BLaER1 treated with 17β-estradiol and CSF1 and Interleukin-3, amounts not matched to agents 10 nM and 100 nM (cell line): ENCODE results near the gene PDE6D.

ENCODE experiments used
- H3K27ac ChIP-seq, 11 experiments: shearing (Covaris generic); formaldehyde crosslinking; 2 replicates each; pipeline ENCODE4 v1.8.1; 2022
- H3K27me3 ChIP-seq, 11 experiments: shearing (Covaris generic); formaldehyde crosslinking; 2 replicates each; pipeline ENCODE4 v1.8.1; 2022
- H3K36me3 ChIP-seq, 11 experiments: shearing (Covaris generic); formaldehyde crosslinking; 2 replicates each; pipeline ENCODE4 v1.8.1; 2022
- H3K4me1 ChIP-seq, 10 experiments: shearing (Covaris generic); formaldehyde crosslinking; 2 replicates each; pipeline ENCODE4 v1.8.1; 2022
- H3K4me2 ChIP-seq, 11 experiments: shearing (Covaris generic); formaldehyde crosslinking; 2 replicates each; pipeline ENCODE4 v1.8.1; 2022
- H3K4me3 ChIP-seq, 10 experiments: shearing (Covaris generic); formaldehyde crosslinking; 2 replicates each; pipeline ENCODE4 v1.8.1; 2022
- H3K9ac ChIP-seq, 11 experiments: shearing (Covaris generic); formaldehyde crosslinking; 2 replicates each; pipeline ENCODE4 v1.8.1; 2022
- H3K9me3 ChIP-seq, 11 experiments: shearing (Covaris generic); formaldehyde crosslinking; replicated peaks in 1 of 11; 2 replicates each; pipeline ENCODE4 v1.8.1; 2022
- H4K20me1 ChIP-seq, 11 experiments: shearing (Covaris generic); formaldehyde crosslinking; 2 replicates each; pipeline ENCODE4 v1.8.1; 2022
- Cebpa-rat ChIP-seq, 11 experiments: shearing (Covaris generic); IDR thresholded peaks; 2 replicates each; pipeline ENCODE4 v1.8.1; 2022

The PDE6D gene

DNA sequence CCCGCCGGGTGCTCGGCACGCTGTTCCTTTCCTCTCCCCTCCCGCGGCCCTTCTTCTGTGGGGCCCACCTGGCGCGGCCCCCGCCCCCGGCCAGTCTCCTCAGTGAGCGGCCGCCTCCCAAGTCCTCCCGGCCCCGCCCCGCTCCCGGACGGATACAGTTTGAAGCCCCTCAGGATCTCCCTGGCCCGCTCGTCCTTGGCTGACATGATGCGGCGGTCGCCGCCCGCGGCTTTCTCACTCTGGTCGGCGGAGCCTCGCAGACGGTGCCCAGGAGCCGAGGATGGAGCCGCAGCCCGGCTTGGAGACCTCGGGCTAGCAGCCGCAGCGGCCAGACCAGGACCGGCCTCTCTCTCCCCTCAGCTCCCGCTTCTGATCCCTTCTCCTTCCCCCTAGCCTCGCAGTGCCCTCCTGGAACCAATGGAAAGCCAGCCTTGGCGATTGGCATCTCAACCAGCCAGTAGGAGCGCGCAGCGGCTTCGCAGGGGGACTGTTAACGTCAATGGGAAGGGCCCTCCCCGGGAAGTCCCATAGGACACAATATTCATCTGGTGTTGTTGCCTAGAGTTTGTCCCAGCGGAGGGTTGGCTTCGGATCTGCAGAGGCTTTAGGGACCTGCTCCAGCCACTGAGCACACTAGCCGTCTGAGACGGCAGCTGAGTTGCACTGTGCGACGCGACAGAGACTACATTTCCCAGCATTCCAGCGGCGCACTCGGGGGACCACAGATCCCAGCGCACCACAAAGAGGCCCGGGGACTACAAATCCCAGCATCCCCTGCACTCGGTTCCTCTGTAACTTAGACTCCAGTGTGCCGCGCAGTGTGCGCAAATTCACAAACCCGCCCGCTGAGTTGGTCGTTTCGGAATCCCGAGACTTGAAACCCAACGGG is at the start of gene PDE6D:
Gene PDE6D, minus strand, starts transcription at position 374 of the 889 bp plus-strand sequence. Its CDS starts 168 bp downstream, at position 206.
- Histone ChIP-seq H4K20me1 (peaks cover 5 to 40% (median 21%) of the 10 kb centered on the region in 11 experiments; a peak in 18 of 22 replicates), H3K9me3 (no peaks in the 10 kb centered on the region), H3K9ac (peak within 1 kb of the TSS; percentile 83 to 88 (median 86)), H3K4me3 (peak within 1 kb of the TSS; percentile 86 to 93 (median 90)), H3K4me2 (peak within 1 kb of the TSS; percentile 80 to 100 (median 97)), H3K36me3 (peaks cover 0 to 19% (median 6%) of the 10 kb centered on the region in 11 experiments; a peak in 8 of 22 replicates), H3K27ac (peak within 1 kb of the TSS; percentile 44 to 82 (median 75); a peak in 21 of 22 replicates), H3K4me1 (peaks cover 44 to 58% (median 52%) of the 10 kb centered on the region in 10 experiments), H3K27me3 (no peaks in the 10 kb centered on the region)
- no peak for TF ChIP-seq Cebpa-rat (IDR thresholded peaks at IDR 0.05)

DNA sequence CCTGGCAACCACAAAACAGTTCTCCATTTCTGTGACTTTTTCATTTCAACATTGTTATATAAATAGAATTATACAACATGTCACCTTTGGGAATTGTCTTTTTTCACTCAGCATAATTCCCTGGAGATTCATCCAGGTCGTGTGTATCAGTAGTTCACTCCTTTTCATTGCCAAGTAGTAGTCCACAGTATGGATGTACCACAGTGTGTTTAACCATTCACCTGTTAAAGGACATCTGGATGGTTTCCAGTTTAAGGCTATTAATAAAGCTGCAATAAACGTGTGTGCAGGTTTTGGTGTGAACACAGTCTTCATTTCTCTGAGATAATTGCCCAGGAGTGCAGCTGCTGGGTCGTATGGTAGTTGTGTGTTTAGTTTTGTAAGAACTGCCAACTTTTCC is 40.8 kb upstream of the PDE6D start:
- Histone ChIP-seq H4K20me1 (no peaks in the 10 kb centered on the region), H3K27me3 (no peaks in the 10 kb centered on the region), H3K9ac (no peak overlapping the region), H3K27ac (no peak overlapping the region), H3K4me2 (no peak overlapping the region), H3K9me3 (peaks cover 13 to 23% (median 20%) of the 10 kb centered on the region in 11 experiments), H3K4me3 (no peak overlapping the region), H3K36me3 (0 out of 22 replicates have a peak, but pooled peaks cover 0 to under 1% (median 0%) of the 10 kb centered on the region in 11 experiments), H3K4me1 (no peaks in the 10 kb centered on the region)
- no peak for TF ChIP-seq Cebpa-rat (IDR thresholded peaks at IDR 0.05)

DNA sequence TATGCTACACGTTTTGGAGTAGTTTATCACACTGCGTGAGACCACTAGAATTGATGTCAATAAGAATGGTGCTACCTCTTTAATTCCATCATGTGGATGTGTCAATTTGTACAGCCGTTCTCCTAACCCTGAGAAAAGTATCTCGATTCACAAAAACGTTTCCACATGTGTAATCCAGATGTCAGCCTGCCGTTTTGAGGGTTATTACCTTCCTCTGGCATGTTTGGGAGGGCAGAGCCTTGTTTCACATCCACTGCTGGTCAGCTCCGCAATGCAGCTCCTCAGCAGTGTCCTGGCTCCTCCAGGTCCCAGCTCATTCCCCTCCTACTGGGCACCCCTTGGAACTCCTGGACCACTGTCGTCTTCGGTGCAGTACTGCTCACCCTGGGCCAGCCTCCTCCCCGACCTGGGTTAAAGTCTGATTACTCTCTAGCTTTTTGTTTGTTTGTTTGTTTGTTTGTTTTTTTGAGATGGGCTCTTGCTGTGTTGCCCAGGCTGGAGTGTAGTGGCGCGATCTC is 39.8 kb upstream of the PDE6D start:
- no peak overlapping the region for H3K4me2 ChIP-seq
- no peak overlapping the region for H3K9ac ChIP-seq
- no peaks in the 10 kb centered on the region for H3K4me1 ChIP-seq
- no peak overlapping the region for H3K4me3 ChIP-seq
- peaks cover 0 to 11% (median 0%) of the 10 kb centered on the region in 11 experiments; a peak in 5 of 22 replicates for H3K36me3 ChIP-seq
- TF ChIP-seq Cebpa-rat (IDR thresholded peaks at IDR 0.05): no peak
- H3K27ac ChIP-seq: no peak overlapping the region
- no peaks in the 10 kb centered on the region for H3K27me3 ChIP-seq
- no peaks in the 10 kb centered on the region for H4K20me1 ChIP-seq
- H3K9me3 ChIP-seq: peaks cover 16 to 30% (median 22%) of the 10 kb centered on the region in 11 experiments

DNA sequence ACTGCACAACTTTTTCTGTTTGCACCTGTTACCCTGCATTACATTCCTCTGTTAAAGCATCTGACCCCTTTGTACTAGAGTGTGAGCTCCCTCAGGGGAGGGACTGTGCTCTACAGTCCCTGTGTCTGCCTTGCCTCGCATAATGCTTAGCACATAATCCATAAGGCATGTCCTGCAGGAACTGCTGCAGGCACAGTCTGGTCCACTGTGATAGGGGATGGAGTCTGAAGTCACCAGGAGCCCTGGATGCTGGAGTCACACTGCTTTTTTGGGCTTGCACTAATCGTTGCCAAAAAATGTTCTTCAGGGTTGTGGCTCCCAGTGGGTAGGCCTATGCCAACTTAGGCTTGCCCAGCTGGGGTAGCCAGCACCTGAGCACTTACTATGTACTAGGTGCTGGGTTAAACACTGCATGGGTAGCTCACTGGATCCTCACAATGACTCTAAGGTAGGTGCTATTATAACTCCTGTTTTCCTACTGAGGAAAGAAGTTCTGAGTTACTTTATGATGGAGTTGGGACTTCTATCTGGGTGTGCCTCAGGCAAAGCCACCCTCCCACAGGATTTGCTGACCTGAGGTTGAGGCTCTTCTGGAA is 38.5 kb upstream of the PDE6D start:
- H3K27me3 ChIP-seq: no peaks in the 10 kb centered on the region
- H3K9me3 ChIP-seq: peaks cover 29 to 43% (median 34%) of the 10 kb centered on the region in 11 experiments
- H3K27ac ChIP-seq: no peak overlapping the region
- no peak overlapping the region for H3K4me3 ChIP-seq
- H3K4me2 ChIP-seq: no peak overlapping the region
- H4K20me1 ChIP-seq: no peaks in the 10 kb centered on the region
- H3K9ac ChIP-seq: no peak overlapping the region
- H3K36me3 ChIP-seq: peaks cover 6 to 20% (median 13%) of the 10 kb centered on the region in 11 experiments; a peak in 20 of 22 replicates
- TF ChIP-seq Cebpa-rat (IDR thresholded peaks at IDR 0.05): no peak
- no peaks in the 10 kb centered on the region for H3K4me1 ChIP-seq

DNA sequence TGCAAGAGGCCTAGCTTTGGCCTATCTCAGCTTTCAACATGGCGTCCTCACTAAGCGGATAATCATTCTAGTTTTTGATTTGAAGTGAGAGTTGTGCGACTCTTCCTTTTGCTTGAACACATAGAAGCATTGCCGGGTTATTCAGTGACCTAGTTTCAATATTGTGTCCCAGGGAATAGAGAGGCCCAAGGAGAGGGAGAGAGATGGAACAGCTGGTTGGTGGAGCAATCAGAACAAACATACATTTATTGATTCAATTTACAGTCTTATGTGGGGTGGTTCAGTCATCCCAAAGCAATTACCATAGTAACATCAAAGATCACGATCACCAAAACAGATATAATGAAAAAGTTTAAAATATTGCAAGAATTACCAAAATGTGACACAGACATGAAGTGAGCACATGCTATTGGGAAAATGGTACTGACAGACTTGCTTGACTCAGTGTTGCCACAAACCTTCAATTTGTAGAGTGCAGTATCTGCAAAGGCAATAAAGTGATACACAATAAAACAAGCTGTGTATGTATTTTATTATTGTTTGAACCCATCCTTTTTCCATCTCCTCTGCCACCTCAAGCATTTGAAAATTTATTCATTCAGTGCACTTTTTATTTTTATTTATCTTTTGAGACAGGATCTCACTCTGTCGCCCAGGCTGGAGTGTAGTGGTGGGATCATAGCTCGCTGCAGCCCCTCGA is 35.4 kb upstream of the PDE6D start:
- Histone ChIP-seq H3K4me3 (no peak overlapping the region), H3K27me3 (no peaks in the 10 kb centered on the region), H4K20me1 (no peaks in the 10 kb centered on the region), H3K4me1 (no peaks in the 10 kb centered on the region), H3K9me3 (peaks cover 29 to 42% (median 34%) of the 10 kb centered on the region in 11 experiments), H3K27ac (no peak overlapping the region), H3K9ac (no peak overlapping the region), H3K36me3 (peaks cover 34 to 51% (median 43%) of the 10 kb centered on the region in 11 experiments), H3K4me2 (no peak overlapping the region)
- TF ChIP-seq Cebpa-rat (IDR thresholded peaks at IDR 0.05): no peak

DNA sequence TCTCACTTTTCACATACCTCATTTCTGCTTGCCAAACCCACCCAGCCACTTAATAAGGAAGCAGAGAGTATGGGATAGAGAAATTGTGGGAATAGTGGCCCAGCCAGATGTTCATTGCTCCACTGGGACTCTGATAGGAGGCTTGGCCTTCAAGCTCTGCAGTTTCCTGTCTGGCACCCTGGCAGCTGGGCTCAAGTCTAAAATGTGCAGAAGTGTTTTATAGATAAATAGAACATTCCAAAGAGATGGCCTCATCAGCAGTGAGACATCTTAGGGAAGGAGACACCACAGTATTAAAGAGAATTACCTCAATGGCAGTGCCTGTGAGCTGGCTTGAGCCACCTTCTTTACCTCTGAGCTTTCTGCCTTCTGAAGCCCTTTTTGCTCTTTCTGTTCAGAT is 29.8 kb upstream of the PDE6D start:
- TF ChIP-seq Cebpa-rat (IDR thresholded peaks at IDR 0.05): no peak
- Histone ChIP-seq H3K4me1 (no peaks in the 10 kb centered on the region), H3K4me3 (no peak overlapping the region), H3K27ac (no peak overlapping the region), H3K36me3 (peaks cover 87 to 98% (median 96%) of the 10 kb centered on the region in 11 experiments), H3K9ac (no peak overlapping the region), H3K27me3 (no peaks in the 10 kb centered on the region), H4K20me1 (peaks cover 0 to 21% (median 4%) of the 10 kb centered on the region in 11 experiments; a peak in 11 of 22 replicates), H3K9me3 (peaks cover 24 to 35% (median 29%) of the 10 kb centered on the region in 11 experiments), H3K4me2 (no peak overlapping the region)

DNA sequence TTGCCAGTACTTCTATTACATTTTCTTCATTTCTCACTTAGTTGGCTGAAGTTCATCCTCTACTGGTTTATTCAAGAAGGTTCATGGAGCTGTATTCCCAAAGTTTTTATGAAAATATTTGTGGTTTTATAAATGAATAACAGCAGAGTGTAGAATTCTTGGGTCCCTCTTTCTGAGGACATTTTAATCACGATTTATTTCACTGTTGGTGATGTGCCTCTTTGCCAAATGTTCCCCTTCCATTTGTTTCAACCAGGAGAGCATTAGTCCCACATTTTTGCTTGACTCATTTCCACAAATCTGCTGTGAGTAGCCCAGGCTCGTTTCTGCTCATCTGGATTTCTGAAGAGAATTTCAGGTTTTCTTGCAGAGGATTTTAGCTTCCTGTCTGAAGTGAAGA is 25.9 kb upstream of the PDE6D start:
- H3K27ac ChIP-seq: no peak overlapping the region
- H3K27me3 ChIP-seq: no peaks in the 10 kb centered on the region
- peaks cover 3 to 45% (median 26%) of the 10 kb centered on the region in 11 experiments; a peak in 19 of 22 replicates for H4K20me1 ChIP-seq
- no peak overlapping the region for H3K4me3 ChIP-seq
- no peak for TF ChIP-seq Cebpa-rat (IDR thresholded peaks at IDR 0.05)
- H3K36me3 ChIP-seq: peaks cover 88 to 98% (median 97%) of the 10 kb centered on the region in 11 experiments
- no peaks in the 10 kb centered on the region for H3K9me3 ChIP-seq
- no peak overlapping the region for H3K4me2 ChIP-seq
- H3K9ac ChIP-seq: no peak overlapping the region; a peak in 1 of 22 replicates
- H3K4me1 ChIP-seq: no peaks in the 10 kb centered on the region

DNA sequence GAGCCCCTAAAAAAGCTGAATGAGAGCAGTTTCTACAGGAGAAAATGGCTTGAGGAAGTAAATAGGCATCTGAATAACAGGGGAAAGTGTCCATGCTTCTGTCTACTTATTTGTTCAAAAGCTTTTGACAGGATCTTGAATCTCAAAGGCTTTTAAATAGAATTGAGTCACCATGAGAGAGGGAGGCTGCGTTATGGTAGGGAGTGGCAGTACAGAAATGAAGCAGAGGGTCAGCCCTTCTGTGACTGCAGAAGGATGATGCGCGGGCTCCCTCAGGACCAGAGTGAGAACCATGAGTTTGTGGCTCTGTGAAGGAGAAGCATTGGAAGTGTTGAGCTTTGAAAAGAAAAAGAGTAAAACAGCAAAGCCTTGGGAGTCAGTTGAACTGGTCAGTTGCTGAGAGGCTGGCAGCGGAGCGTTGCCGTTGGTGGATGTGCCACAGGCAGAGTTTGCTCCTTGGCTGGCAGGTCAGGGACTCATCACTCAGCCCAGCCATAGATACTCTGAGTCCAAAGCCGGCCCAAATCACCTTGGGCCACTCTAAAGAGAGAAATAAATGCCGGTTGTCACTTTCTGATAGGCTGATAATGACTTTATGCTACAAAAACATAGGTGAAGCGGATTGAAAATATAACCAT is 22.5 kb upstream of the PDE6D start:
- TF ChIP-seq Cebpa-rat (IDR thresholded peaks at IDR 0.05): no peak
- Histone ChIP-seq H3K4me2 (no peak overlapping the region), H4K20me1 (peaks cover 3 to 71% (median 41%) of the 10 kb centered on the region in 11 experiments; a peak in 19 of 22 replicates), H3K9ac (no peak overlapping the region), H3K36me3 (peaks cover 92 to 99% (median 98%) of the 10 kb centered on the region in 11 experiments), H3K27me3 (no peaks in the 10 kb centered on the region), H3K9me3 (no peaks in the 10 kb centered on the region), H3K27ac (no peak overlapping the region), H3K4me3 (no peak overlapping the region), H3K4me1 (no peaks in the 10 kb centered on the region)
